Panc1 (cell line): Measurements from ENCODE around the gene AGRN. TPM values are rescaled to one million over a fixed set of nuclear protein-coding genes. Genes with fewer than 3 reads are reported as not detected.
"Not testable (repeated sequence)": the region's sequence is repeated elsewhere in the genome, so short reads cannot be mapped to it uniquely, and the experiment has no call there.

ENCODE experiments used
- ATAC-seq: fragments of 200-7000 bp; cut with Tn5 transposase; 2 replicates; pipeline ENCODE4 v1.9.1; 2020; ENCODE audit warnings: mild to moderate bottlenecking, moderate library complexity
- BruUV-seq: library from RNA; stranded (reverse); fragments of 400-500 nt; replicated peaks from 2 replicates; lab custom pipeline; 2021; lab: Mats Ljungman, UMichigan
- CTCF ChIA-PET: fragments of 300-600 bp; sonication (Branson Sonifier 250); formaldehyde crosslinking; loops from one replicate; lab custom pipeline; 2022; ENCODE audit warnings: antibody characterized with exemption; lab: Charles Lee
- POLR2A ChIA-PET: fragments of 300-600 bp; sonication (Branson Sonifier 250); formaldehyde crosslinking; loops from one replicate; lab custom pipeline; 2022; ENCODE audit warnings: antibody characterized with exemption; lab: Charles Lee
- DNase-seq: peaks from one replicate; pipeline ENCODE4 v3.0.0-alpha.2; 2010; ENCODE audit warnings: low read depth, low spot score
- H3K27ac ChIP-seq: 2 replicates; pipeline ENCODE4 v1.5.1; 2011; ENCODE audit warnings: mild to moderate bottlenecking, low read length, inconsistent platforms
- H3K27me3 ChIP-seq: fragments of 200-500 bp; sonication (Bioruptor generic); 2 replicates; pipeline ENCODE4 v1.6.0; 2014; ENCODE audit warnings: low read length, inconsistent platforms; ENCODE audit not compliant: control insufficient read depth, insufficient read depth
- H3K36me3 ChIP-seq: fragments of 200-500 bp; sonication (Bioruptor generic); 2 replicates; pipeline ENCODE4 v1.5.1; 2014; ENCODE audit warnings: inconsistent platforms, mild to moderate bottlenecking, low read length, moderate library complexity; ENCODE audit not compliant: control insufficient read depth, insufficient read depth
- H3K4me1 ChIP-seq: 2 replicates; pipeline ENCODE4 v1.5.1; 2011; ENCODE audit warnings: inconsistent platforms, mild to moderate bottlenecking, low read length, moderate library complexity; ENCODE audit not compliant: control insufficient read depth, insufficient read depth
- H3K4me3 ChIP-seq, 2 experiments: 2 replicates each; pipeline ENCODE4 v1.5.1; 2011 to 2012; ENCODE audit warnings: low read depth in 2 of 2, low read length in 2 of 2, mild to moderate bottlenecking in 2 of 2, inconsistent platforms in 1 of 2, moderate library complexity in 1 of 2
- H3K9me3 ChIP-seq: fragments of 200-500 bp; sonication (Bioruptor generic); 2 replicates; pipeline ENCODE4 v1.5.1; 2014; ENCODE audit warnings: low read depth, mild to moderate bottlenecking, inconsistent platforms, low read length, moderate library complexity; ENCODE audit not compliant: control insufficient read depth, insufficient read depth
- POLR2AphosphoS5 ChIP-seq: IDR thresholded peaks from 2 replicates; pipeline ENCODE4 v1.6.1; 2012; ENCODE audit warnings: mild to moderate bottlenecking, low read depth, low read length, moderate library complexity
- SIN3A ChIP-seq: IDR thresholded peaks from 2 replicates; pipeline ENCODE4 v1.6.1; 2012; ENCODE audit warnings: low read depth, mild to moderate bottlenecking, low read length, moderate library complexity, borderline replicate concordance; ENCODE audit not compliant: insufficient read depth
- TCF7L2 ChIP-seq: IDR thresholded peaks from 2 replicates; pipeline ENCODE4 v1.6.1; 2011; ENCODE audit warnings: mild to moderate bottlenecking, low read depth, low read length, inconsistent platforms
- in situ Hi-C: cut with HindIII; loops from 2 replicates; pipeline ENCODE4 v1.10.0; 2016; ENCODE audit warnings: low sequenced_read_pairs, low pct_unique_long_range_greater_than_20kb
- intact Hi-C: fragments of 100-400 bp; cut with micrococcal nuclease; formaldehyde crosslinking; loops from one replicate; pipeline ENCODE4 v1.10.0; 2022; ENCODE audit not compliant: unreplicated experiment
- total RNA-seq: library from RNA; stranded (reverse); gene quantifications from one replicate; pipeline ENCODE4 v1.2.1, GENCODE V29; 2021; ENCODE audit not compliant: unreplicated experiment
- TF ChIP-seq, protein P1 (sequence below): fragments of 450-650 bp; IDR thresholded peaks from 2 replicates; pipeline ENCODE4 v1.5.1; 2017; ENCODE audit warnings: mild to moderate bottlenecking
- TF ChIP-seq, protein P2 (sequence below), 2 experiments: IDR thresholded peaks; 2 replicates each; pipeline ENCODE4 v1.6.1; 2011 to 2012; ENCODE audit warnings: low read depth in 2 of 2, control low read depth in 1 of 2, low read length in 1 of 2, mild to moderate bottlenecking in 1 of 2, moderate library complexity in 1 of 2; ENCODE audit not compliant: insufficient read depth in 1 of 2

Gene AGRN
- total RNA-seq, 1 experiment from 2014 or later, result 153 TPM

DNA sequence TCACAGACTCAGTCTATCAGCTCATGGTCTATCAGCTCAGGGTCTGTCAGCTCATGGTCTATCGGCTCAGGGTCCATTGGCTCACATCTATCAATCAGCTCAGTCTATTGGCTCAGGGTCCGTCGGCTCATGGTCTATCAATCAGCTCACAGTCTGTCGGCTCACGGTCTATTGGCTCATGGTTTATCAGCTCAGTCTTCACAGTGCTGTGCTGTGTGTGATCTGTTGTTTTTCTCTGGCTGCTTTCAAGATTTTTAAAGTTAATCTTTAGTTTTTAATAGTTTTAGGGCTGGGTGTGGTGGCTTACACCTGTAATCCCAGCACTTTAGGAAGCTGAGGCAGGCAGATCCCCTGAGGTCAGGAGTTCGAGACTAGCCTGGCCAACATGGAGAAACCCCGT is 81.6 kb downstream of the AGRN start:
- POLR2A ChIA-PET, result interaction anchor here (0.6 kb wide), 1 partner anchor 171 kb away, joined by 4 read pairs; no protein-coding TSS in a partner anchor
- CTCF ChIA-PET, result no interaction called here
- BruUV-seq, result no TSS peak

DNA sequence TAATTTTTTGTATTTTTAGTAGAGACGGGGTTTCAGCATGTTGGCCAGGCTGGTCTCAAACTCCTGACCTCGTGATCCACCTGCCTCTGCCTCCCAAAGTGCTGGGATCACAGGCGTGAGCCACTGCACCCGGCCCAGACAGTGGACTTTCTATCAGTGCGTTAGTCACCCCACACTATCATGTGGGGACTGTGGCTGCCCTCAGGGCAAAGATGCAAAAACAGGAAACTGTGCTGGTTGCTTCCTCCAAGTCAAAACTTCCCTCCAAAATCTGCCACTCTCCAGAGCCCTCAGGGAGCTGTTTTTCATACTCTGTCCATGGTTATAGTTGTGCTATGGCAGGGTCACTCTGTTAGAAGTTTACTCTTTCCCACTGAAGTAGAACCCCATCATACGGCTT is 84.2 kb downstream of the AGRN start:
- ATAC-seq, DNase-seq, in situ Hi-C loops, H3K27ac ChIP-seq, H3K4me1 ChIP-seq, BruUV-seq, CTCF ChIA-PET, H3K36me3 ChIP-seq, H3K9me3 ChIP-seq, intact Hi-C loops, H3K4me3 ChIP-seq, H3K27me3 ChIP-seq: not testable (repeated sequence)
- POLR2A ChIA-PET, result interaction anchor here (0.5 to 0.7 kb wide), 2 partner anchors 127 to 285 kb away, joined by 3 to 4 read pairs; no protein-coding TSS in a partner anchor

More for the DNA sequence above, 81.6 kb downstream of the AGRN start:
- no peak for DNase-seq
- ATAC-seq, result no peak
- in situ Hi-C loops (no loop called here), intact Hi-C loops (no loop called here)
- H3K27me3 ChIP-seq, result no peaks in the 10 kb centered on the region
- H3K9me3 ChIP-seq, result peaks cover 7% of the 10 kb centered on the region; the same call in 1 of the 2 replicates
- H3K27ac ChIP-seq, result no peak overlapping the region
- H3K36me3 ChIP-seq, result no peaks in the 10 kb centered on the region
- H3K4me1 ChIP-seq, result no peaks in the 10 kb centered on the region
- TF ChIP-seq POLR2AphosphoS5, result no peak
- TF ChIP-seq, protein P1, sequence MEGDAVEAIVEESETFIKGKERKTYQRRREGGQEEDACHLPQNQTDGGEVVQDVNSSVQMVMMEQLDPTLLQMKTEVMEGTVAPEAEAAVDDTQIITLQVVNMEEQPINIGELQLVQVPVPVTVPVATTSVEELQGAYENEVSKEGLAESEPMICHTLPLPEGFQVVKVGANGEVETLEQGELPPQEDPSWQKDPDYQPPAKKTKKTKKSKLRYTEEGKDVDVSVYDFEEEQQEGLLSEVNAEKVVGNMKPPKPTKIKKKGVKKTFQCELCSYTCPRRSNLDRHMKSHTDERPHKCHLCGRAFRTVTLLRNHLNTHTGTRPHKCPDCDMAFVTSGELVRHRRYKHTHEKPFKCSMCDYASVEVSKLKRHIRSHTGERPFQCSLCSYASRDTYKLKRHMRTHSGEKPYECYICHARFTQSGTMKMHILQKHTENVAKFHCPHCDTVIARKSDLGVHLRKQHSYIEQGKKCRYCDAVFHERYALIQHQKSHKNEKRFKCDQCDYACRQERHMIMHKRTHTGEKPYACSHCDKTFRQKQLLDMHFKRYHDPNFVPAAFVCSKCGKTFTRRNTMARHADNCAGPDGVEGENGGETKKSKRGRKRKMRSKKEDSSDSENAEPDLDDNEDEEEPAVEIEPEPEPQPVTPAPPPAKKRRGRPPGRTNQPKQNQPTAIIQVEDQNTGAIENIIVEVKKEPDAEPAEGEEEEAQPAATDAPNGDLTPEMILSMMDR, result no peak
- TF ChIP-seq, protein P2, sequence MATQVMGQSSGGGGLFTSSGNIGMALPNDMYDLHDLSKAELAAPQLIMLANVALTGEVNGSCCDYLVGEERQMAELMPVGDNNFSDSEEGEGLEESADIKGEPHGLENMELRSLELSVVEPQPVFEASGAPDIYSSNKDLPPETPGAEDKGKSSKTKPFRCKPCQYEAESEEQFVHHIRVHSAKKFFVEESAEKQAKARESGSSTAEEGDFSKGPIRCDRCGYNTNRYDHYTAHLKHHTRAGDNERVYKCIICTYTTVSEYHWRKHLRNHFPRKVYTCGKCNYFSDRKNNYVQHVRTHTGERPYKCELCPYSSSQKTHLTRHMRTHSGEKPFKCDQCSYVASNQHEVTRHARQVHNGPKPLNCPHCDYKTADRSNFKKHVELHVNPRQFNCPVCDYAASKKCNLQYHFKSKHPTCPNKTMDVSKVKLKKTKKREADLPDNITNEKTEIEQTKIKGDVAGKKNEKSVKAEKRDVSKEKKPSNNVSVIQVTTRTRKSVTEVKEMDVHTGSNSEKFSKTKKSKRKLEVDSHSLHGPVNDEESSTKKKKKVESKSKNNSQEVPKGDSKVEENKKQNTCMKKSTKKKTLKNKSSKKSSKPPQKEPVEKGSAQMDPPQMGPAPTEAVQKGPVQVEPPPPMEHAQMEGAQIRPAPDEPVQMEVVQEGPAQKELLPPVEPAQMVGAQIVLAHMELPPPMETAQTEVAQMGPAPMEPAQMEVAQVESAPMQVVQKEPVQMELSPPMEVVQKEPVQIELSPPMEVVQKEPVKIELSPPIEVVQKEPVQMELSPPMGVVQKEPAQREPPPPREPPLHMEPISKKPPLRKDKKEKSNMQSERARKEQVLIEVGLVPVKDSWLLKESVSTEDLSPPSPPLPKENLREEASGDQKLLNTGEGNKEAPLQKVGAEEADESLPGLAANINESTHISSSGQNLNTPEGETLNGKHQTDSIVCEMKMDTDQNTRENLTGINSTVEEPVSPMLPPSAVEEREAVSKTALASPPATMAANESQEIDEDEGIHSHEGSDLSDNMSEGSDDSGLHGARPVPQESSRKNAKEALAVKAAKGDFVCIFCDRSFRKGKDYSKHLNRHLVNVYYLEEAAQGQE (IDR thresholded peaks at IDR 0.05; ENCODE audit: insufficient read depth in 1 of 2, low read depth in 2 of 2, low read length in 1 of 2), result no peak
- TF ChIP-seq SIN3A, result no peak
- TF ChIP-seq TCF7L2, result no peak
- no peak overlapping the region for H3K4me3 ChIP-seq

Other genes starting within 250 kb of the AGRN start
- 51.8 TPM for gene SAMD11, start 96.2 kb upstream of the AGRN start, total RNA-seq
- 193 TPM for gene NOC2L, start 60.9 kb upstream of the AGRN start, total RNA-seq
- 58.8 TPM for gene KLHL17, start 59.5 kb upstream of the AGRN start, total RNA-seq
- 9.8 TPM for gene PLEKHN1, start 53.6 kb upstream of the AGRN start, total RNA-seq
- gene PERM1, start 38.0 kb upstream of the AGRN start, total RNA-seq, result 1.5 TPM
- 74.2 TPM for gene HES4, start 20.0 kb upstream of the AGRN start, total RNA-seq
- gene ISG15, start 6.6 kb upstream of the AGRN start, total RNA-seq, result 102 TPM
- gene RNF223, start 54.2 kb downstream of the AGRN start, total RNA-seq, result 0.08 TPM
- 28.8 TPM for gene C1orf159, start 96.0 kb downstream of the AGRN start, total RNA-seq
- gene TTLL10, start 153.8 kb downstream of the AGRN start, total RNA-seq, result not detected
- 4.3 TPM for gene TNFRSF18, start 186.5 kb downstream of the AGRN start, total RNA-seq
- gene TNFRSF4, start 194.0 kb downstream of the AGRN start, total RNA-seq, result 0.62 TPM
- 335 TPM for gene SDF4, start 211.9 kb downstream of the AGRN start, total RNA-seq
- gene B3GALT6, start 212.1 kb downstream of the AGRN start, total RNA-seq, result 46.4 TPM
- gene C1QTNF12, start 226.6 kb downstream of the AGRN start, total RNA-seq, result 41.4 TPM